BJ (cell line): Measurements from ENCODE around the gene UGP2. TPM values are rescaled to one million over a fixed set of nuclear protein-coding genes. Genes with fewer than 3 reads are reported as not detected.
"Not testable (repeated sequence)": the region's sequence is repeated elsewhere in the genome, so short reads cannot be mapped to it uniquely, and the experiment has no call there.

Experiments
- CTCF ChIA-PET: fragments of 350-600 bp; formaldehyde crosslinking; extraction: SDS; loops from one replicate; lab custom pipeline; 2021; ENCODE audit warnings: antibody characterized with exemption, inconsistent platforms; lab: Yijun Ruan, JAX
- POLR2A ChIA-PET: fragments of 300-600 bp; sonication (Branson Sonifier 250); formaldehyde crosslinking; extraction: SDS; loops from one replicate; lab custom pipeline; 2021; ENCODE audit warnings: antibody characterized with exemption; lab: Charles Lee
- DNase-seq: peaks from one replicate; pipeline ENCODE4 v3.0.0-alpha.2; 2011; ENCODE audit warnings: low read depth
- H3K27me3 ChIP-seq: 2 replicates; pipeline ENCODE4 v1.6.0; 2011; ENCODE audit warnings: low read length; ENCODE audit not compliant: control insufficient read depth, insufficient read depth
- H3K36me3 ChIP-seq: 2 replicates; pipeline ENCODE4 v1.5.1; 2011; ENCODE audit warnings: low read length; ENCODE audit not compliant: control insufficient read depth, insufficient read depth
- H3K4me3 ChIP-seq: 2 replicates; pipeline ENCODE4 v1.5.1; 2011; ENCODE audit warnings: low read depth, mild to moderate bottlenecking, control low read depth, low read length
- polyA plus RNA-seq: library from polyadenylated mRNA; depleted of rRNA; stranded (reverse); fragments of >200 nt; gene quantifications from 2 replicates; pipeline ENCODE4 v1.2.3, GENCODE V29; 2011; rRNA removed
- small RNA-seq: library from RNA; depleted of rRNA; stranded (forward); fragments of <200 nt; gene quantifications from one replicate; pipeline ENCODE3, GENCODE V24; 2012; ENCODE audit warnings: low replicate concordance, low read depth; ENCODE audit not compliant: insufficient read length
- TF ChIP-seq, protein P1 (sequence below): IDR thresholded peaks from 2 replicates; pipeline ENCODE4 v1.5.1; 2011; ENCODE audit warnings: low read depth, mild to moderate bottlenecking, control low read depth, inconsistent platforms, low read length, moderate library complexity; ENCODE audit not compliant: insufficient read depth

The UGP2 gene
- polyA plus RNA-seq, 1 experiment: 53.6 TPM

- Histone ChIP-seq H3K36me3 (peaks cover 4% of the 10 kb centered on the region), H3K4me3 (no peak overlapping the region), H3K27me3 (no peaks in the 10 kb centered on the region)
- POLR2A ChIA-PET: no interaction called here
- no peak for DNase-seq
- TF ChIP-seq, protein P1, sequence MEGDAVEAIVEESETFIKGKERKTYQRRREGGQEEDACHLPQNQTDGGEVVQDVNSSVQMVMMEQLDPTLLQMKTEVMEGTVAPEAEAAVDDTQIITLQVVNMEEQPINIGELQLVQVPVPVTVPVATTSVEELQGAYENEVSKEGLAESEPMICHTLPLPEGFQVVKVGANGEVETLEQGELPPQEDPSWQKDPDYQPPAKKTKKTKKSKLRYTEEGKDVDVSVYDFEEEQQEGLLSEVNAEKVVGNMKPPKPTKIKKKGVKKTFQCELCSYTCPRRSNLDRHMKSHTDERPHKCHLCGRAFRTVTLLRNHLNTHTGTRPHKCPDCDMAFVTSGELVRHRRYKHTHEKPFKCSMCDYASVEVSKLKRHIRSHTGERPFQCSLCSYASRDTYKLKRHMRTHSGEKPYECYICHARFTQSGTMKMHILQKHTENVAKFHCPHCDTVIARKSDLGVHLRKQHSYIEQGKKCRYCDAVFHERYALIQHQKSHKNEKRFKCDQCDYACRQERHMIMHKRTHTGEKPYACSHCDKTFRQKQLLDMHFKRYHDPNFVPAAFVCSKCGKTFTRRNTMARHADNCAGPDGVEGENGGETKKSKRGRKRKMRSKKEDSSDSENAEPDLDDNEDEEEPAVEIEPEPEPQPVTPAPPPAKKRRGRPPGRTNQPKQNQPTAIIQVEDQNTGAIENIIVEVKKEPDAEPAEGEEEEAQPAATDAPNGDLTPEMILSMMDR: no peak
- CTCF ChIA-PET: no interaction called here
Observed at GRCh38 chr2:63914311-63914710, 72.6 kb downstream of the UGP2 start.

DNA sequence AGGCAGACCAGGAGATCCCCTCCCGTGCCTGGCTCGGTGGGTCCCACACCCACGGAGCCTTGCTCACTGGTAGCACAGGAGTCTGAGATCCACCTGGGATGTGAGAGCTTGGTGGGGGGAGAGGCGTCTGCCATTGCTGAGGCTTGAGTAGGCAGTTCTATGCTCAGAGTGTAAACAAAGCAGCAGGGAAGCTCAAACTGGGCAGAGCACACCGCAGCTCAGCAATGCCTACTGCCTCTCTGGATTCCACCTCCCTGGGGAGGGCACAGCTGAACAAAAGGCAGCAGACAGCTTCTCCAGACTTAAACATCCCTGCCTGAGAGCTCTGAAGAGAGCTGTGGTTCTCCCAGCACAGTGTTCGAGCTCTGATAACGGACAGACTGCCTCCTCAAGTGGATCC is 85.1 kb downstream of the UGP2 start:
- POLR2A ChIA-PET: no interaction called here
- TF ChIP-seq, protein P1: no peak
- Histone ChIP-seq H3K4me3 (no peak overlapping the region), H3K36me3 (peaks cover 2% of the 10 kb centered on the region), H3K27me3 (no peaks in the 10 kb centered on the region)
- CTCF ChIA-PET: no interaction called here
- no peak for DNase-seq

DNA sequence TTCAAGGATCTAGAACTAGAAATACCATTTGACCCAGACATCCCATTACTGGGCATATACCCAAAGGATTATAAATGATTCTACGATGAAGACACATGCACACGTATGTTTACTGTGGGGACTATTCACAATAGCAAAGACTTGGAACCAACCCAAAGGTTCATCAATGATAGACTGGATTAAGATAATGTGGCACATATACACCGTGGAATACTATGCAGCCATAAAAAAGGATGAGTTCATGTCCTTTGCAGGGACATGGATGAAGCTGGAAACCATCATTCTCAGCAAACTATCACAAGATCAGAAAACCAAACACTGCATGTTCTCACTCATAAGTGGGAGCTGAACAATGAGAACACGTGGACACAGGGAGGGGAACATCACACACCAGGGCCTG is 90.4 kb downstream of the UGP2 start:
- CTCF ChIA-PET, DNase-seq: not testable (repeated sequence)

More for the DNA sequence above, 90.4 kb downstream of the UGP2 start:
- H3K27me3 ChIP-seq, POLR2A ChIA-PET, H3K36me3 ChIP-seq, H3K4me3 ChIP-seq: not testable (repeated sequence)

Small RNA genes within 50 kb of the gene (small RNA-seq; reads per million reads assigned to genes)
- not detected for gene RF01293

Other genes starting within 250 kb of the UGP2 start
- gene VPS54, start 177.5 kb downstream of the UGP2 start, polyA plus RNA-seq: 5.6 and 11.8 TPM in 2 replicates